Stimulated activated CD8-positive, alpha-beta memory T cell treated with anti-CD3 and anti-CD28 coated beads, Interleukin-4, amount 100 ng/mL, for 24 hours (primary cell): ENCODE measurements around the gene PALS2.

Source experiments
- DNase-seq: peaks from one replicate; pipeline ENCODE4 v3.0.0-alpha.2; 2020; ENCODE audit warnings: low read depth

The PALS2 gene

GRCh38 chr7:24587853-24588252 lies 14.6 kb downstream of the PALS2 start:
- DNase-seq: peak; percentile 7

DNA sequence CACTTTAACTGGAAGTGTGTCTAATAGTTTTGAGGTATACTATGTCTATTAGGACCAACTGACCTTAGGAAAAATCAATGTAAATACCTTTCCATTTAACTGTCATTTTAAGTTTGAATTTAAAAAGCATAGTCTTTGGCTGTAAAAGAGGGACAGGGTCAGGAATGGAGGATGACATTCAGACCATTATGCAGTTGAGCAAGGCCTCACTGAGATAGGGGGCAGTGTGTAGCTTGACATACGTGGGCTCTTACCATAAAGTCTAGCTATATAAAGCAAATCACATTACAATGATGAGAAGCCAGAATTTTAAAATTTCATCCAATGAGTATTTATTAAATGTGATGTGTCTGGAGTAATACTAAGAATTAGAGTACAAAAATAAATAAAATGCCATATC lies 17.9 kb downstream of the PALS2 start:
- DNase-seq: no peak

GRCh38 chr7:24595671-24596418 lies 22.6 kb downstream of the PALS2 start:
- no peak for DNase-seq

- no peak for DNase-seq
Measured at GRCh38 chr7:24597014-24597413, 23.8 kb downstream of the PALS2 start.

GRCh38 chr7:24601600-24601999 lies 28.3 kb downstream of the PALS2 start:
- DNase-seq: no peak

DNA sequence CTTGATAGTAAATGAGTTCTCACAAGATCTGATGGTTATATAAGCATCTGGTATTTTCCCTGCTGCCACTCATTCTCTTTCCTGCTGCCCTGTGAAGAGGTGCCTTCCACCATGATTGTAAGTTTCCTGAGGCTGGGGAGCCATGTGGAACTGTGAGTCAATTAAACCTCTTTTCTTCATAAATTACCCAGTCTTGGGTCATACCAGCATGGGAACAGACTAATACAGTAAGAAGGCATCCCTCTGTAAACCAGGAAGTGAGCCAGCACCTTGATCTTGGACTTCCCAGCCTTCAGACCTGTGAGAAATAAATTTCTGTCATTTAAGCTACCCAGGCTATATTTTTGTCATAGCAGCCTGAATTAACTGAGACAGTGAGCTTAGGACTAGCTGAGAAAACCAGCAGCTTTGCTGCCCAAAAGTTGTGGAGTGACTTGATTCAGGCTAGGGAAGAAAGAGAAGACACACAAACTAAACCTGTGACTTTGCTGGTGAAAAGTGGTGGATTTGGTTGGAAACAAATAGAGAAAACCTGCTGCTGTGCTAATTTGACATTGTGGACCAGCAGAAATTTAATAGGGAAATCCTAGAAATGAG lies 29.7 kb downstream of the PALS2 start:
- no peak for DNase-seq

DNA sequence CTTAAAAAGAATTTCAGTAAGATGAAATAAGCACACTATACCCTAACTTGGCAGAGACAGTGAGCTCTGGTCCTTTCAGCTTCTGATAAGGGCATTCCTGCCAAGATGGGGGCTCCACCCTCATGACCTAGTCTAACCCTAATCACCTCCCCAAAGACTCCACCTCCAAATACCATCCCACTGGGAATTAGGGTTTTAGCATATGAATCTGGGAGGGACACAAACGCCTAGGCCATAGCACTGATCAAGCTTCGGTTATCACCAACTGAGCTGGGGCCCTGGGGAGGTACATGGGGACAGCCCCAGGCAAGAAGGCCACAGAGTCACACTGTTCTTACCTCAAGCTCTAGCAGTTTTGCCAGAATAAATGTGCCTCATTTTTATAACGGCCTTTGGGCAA lies 31.4 kb downstream of the PALS2 start:
- no peak for DNase-seq

DNA sequence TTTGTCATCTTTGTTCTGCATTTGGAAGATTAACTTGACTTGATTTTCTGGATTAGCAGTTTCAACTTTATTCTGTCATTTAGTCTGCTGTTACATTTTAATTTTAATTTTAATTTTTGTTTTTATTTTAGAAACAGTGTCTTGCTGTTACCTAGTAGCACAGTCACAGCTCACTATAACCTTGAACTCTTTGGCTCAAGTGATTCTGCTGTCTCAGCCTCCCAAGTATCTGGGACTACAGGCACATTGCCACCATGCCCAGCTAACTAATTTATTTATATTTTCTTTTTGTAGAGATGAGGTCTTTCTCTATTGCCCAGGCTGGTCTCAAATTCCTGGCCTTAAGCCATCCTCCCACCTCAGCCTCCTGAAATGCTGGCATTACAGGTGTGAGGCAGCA lies 35.3 kb downstream of the PALS2 start:
- DNase-seq: no peak

GRCh38 chr7:24609059-24609458 lies 35.8 kb downstream of the PALS2 start:
- no peak for DNase-seq

DNA sequence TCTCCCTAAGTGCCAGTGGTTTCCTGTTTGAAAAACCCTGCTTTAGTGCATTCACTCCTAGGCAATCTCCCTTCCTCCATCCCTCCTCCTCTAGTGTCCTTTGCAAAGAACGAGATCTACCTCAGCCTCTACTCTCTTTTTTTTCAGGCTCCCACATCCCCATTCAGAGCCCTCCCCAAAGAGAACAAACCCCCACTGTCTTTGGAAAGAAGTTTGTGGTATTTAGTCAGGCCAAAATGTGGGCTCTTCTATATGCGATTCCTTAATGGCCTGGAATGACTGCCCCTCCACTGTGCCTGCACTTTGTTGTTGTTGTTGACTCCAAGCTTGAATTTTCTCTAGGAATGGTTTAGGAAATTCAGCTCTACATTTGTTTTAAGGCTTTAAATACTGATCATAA lies 36.3 kb downstream of the PALS2 start:
- DNase-seq: no peak

DNA sequence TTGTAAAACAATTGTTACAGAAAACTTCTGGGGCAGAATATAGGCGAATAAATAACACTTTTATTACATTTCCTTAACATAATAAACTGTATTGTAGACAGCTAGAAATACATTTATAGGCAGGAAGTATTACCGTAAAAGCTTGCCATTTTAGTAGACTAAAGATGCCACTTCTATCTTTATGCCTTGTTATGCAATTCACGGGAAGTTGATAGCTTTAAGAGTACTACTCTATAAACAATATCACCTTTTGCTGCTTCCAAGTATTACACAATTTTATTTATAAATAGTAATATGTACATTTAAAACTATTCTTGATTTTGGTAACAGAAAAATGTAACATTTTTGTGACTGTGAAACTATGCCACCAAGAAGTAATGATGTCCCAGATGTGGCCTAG lies 37.9 kb downstream of the PALS2 start:
- no peak for DNase-seq

GRCh38 chr7:24617957-24618616 lies 44.8 kb downstream of the PALS2 start:
- no peak for DNase-seq

DNA sequence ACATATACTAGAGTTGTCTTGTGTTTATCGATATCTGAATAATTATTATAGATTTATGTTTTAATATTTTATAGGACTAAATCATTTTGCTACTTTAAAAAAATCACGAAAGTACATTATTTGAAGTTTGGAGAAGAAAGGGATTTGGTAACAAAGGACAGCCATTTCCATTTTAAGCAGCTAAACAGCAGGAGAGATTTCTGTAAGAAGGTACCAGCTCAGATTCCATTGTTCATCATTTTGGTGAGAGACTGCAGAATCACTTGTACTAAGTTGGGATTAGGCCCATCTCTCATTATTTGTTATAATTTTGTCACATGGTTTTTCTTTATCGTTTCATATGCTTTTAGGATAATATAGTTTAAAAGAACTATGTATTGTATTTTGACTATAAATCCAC lies 46.7 kb downstream of the PALS2 start:
- DNase-seq: no peak

- DNase-seq: no peak
Measured at GRCh38 chr7:24622646-24623182, 49.5 kb downstream of the PALS2 start.
